Measurements from ENCODE around the gene KCNK4. TPM values are rescaled to one million over a fixed set of nuclear protein-coding genes. Genes with fewer than 3 reads are reported as not detected.

Gene KCNK4
- total RNA-seq, 4 donors from 2014 or later = 0.61 to 0.76 TPM; not detected in 2

DNA sequence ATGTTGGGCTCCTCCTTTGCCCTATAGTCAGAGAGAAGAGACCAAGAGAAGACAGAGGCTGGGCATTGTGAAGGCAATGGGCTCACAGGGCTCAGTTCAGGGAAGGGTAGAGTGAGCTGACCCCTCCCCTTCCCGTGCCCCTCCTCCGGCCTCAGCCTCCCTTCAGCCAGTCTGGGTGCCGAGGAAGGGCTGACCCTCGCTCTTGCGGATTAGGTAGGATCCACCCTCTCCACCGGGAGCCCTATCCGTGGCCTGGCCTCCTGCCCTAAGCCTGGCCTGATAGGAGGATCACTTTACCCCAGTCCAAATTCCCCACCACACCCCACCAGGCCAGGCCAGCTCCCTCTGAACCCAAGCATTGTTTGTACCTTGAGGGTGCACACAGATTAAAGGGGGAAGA, 42.5 kb upstream of the KCNK4 start:
- TF ChIP-seq POLR2A (IDR thresholded peaks at IDR 0.05) = no peak
- TF ChIP-seq, protein P1, sequence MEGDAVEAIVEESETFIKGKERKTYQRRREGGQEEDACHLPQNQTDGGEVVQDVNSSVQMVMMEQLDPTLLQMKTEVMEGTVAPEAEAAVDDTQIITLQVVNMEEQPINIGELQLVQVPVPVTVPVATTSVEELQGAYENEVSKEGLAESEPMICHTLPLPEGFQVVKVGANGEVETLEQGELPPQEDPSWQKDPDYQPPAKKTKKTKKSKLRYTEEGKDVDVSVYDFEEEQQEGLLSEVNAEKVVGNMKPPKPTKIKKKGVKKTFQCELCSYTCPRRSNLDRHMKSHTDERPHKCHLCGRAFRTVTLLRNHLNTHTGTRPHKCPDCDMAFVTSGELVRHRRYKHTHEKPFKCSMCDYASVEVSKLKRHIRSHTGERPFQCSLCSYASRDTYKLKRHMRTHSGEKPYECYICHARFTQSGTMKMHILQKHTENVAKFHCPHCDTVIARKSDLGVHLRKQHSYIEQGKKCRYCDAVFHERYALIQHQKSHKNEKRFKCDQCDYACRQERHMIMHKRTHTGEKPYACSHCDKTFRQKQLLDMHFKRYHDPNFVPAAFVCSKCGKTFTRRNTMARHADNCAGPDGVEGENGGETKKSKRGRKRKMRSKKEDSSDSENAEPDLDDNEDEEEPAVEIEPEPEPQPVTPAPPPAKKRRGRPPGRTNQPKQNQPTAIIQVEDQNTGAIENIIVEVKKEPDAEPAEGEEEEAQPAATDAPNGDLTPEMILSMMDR (IDR thresholded peaks at IDR 0.05) = no peak
- Histone ChIP-seq H3K36me3 (no peaks in the 10 kb centered on the region), H3K27me3 (no peaks in the 10 kb centered on the region), H3K9me3 (no peaks in the 10 kb centered on the region), H3K27ac (no peak overlapping the region), H3K4me3 (no peak overlapping the region), H3K4me1 (peaks cover 0 to 16% of the 10 kb centered on the region in 2 donors)
- intact Hi-C loops (cut with DNase I; ENCODE audit: low total_unique reads) = no loop called here
- DNase-seq = no peak

- intact Hi-C loops (cut with DNase I; ENCODE audit: low total_unique reads) = no loop called here
Measured at GRCh38 chr11:64249038-64249437, 42.1 kb upstream of the KCNK4 start.

DNA sequence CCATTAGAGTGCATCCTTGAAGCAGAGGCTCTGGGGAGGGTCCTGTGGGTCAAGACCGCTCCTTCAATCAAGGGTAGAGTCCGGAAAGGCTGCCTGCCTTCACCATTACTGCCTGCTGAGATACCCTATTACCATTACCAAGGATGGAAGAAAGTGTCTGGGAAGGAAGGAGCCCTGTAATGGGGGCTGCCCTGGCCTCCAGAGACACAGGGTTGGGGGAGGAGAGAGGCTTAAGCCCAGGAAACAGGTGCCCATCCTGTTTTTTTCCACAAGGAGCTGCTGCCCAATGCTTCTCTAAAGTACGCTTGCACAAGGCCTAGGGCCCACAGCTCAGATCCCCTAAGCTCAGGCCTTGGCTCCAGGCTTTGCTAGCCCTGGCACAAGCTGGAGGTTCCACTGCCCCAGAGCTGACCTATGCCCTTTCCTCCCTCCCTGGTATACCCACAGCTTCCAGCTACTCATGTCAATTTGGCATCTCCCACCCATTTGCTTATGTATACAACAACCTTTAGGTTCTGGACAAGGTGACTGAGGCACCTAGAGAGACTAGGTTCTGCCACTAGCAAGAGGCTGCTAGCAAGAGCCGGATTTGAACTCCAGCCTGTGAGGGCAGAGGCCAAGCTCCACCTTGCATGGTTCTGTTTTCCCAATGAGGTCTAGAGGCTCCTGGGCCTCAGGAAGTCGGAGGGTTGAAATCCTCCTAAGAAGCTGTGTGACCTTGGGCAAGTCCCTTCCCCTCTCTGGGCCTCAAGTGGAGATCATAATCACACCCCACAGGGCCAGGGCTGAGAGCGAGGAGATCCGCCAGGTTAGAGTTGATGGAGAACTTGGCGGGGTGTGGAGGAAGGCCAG, 41.3 kb upstream of the KCNK4 start:
- no peak overlapping the region for H3K27ac ChIP-seq
- H3K9me3 ChIP-seq = no peaks in the 10 kb centered on the region
- H3K27me3 ChIP-seq = no peaks in the 10 kb centered on the region
- peaks cover 0 to 16% of the 10 kb centered on the region in 2 donors for H3K4me1 ChIP-seq
- TF ChIP-seq, protein P1 (IDR thresholded peaks at IDR 0.05) = no peak
- TF ChIP-seq POLR2A (IDR thresholded peaks at IDR 0.05) = no peak
- DNase-seq = no peak
- H3K36me3 ChIP-seq = no peaks in the 10 kb centered on the region
- H3K4me3 ChIP-seq = no peak overlapping the region
- intact Hi-C loops (cut with DNase I; ENCODE audit: low total_unique reads) = no loop called here

More at GRCh38 chr11:64249038-64249437, 42.1 kb upstream of the KCNK4 start:
- DNase-seq = no peak
- TF ChIP-seq, protein P1 (IDR thresholded peaks at IDR 0.05) = no peak
- TF ChIP-seq POLR2A (IDR thresholded peaks at IDR 0.05) = no peak
- no peak overlapping the region for H3K4me3 ChIP-seq
- H3K4me1 ChIP-seq = peaks cover 0 to 16% of the 10 kb centered on the region in 2 donors
- no peaks in the 10 kb centered on the region for H3K27me3 ChIP-seq
- H3K27ac ChIP-seq = no peak overlapping the region
- no peaks in the 10 kb centered on the region for H3K36me3 ChIP-seq
- no peaks in the 10 kb centered on the region for H3K9me3 ChIP-seq

DNA sequence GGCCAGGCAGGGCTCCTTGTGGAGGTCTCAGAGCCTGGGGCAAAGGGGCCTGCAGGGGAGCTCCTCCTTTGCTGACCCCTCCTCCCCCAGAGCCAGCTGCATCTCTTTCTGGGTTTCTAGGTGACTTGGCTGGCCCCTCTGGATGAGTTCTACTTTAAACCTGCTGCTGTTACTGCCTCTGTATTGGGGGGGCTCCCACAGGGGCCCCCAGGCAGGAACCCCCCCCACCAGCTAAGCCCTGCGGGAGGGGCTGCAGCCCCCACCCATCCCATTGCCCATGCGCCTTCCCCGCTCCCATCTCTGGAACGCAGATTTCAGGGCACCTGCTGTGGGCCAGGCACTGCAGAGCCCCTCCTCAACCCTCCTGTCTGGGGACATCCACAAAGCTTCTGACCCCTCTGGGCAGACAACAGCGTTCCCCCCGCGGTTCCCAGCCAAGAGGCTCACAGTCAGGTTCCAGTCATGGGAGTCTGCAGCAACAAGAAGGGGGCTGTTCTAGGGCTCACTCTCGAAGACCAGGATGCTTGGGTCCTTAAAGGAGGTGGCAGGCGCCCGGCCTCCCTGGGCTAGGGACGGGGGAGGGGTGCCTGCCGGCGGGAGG, 40.6 kb upstream of the KCNK4 start:
- Histone ChIP-seq H3K27ac (peak overlapping the region; percentile 57 to 63), H3K9me3 (no peaks in the 10 kb centered on the region), H3K36me3 (no peaks in the 10 kb centered on the region), H3K4me1 (peaks cover 0 to 16% of the 10 kb centered on the region in 2 donors), H3K27me3 (no peaks in the 10 kb centered on the region), H3K4me3 (peak overlapping the region; percentile 82 to 88)
- TF ChIP-seq POLR2A (IDR thresholded peaks at IDR 0.05) = no peak
- TF ChIP-seq, protein P1 (IDR thresholded peaks at IDR 0.05) = no peak
- intact Hi-C loops (cut with DNase I; ENCODE audit: low total_unique reads) = no loop called here
- no peak for DNase-seq
